GM12864 (cell line): ENCODE data around the gene SIGLEC10.
"Not testable (repeated sequence)": the region's sequence is repeated elsewhere in the genome, so short reads cannot be mapped to it uniquely, and the experiment has no call there.

ENCODE experiments used
- DNase-seq: peaks from one replicate; pipeline ENCODE4 v3.0.0-alpha.2; 2011; ENCODE audit warnings: low read depth
- H3K4me3 ChIP-seq: 2 replicates; pipeline ENCODE4 v1.5.1; 2011; ENCODE audit warnings: mild to moderate bottlenecking, low read depth, low read length, control low read depth
- TF ChIP-seq, protein P1 (sequence below): IDR thresholded peaks from 2 replicates; pipeline ENCODE4 v1.5.1; 2011; ENCODE audit warnings: low read depth, mild to moderate bottlenecking, moderate library complexity, low read length, control low read depth, inconsistent platforms; ENCODE audit errors: missing control alignments

The SIGLEC10 gene

DNA sequence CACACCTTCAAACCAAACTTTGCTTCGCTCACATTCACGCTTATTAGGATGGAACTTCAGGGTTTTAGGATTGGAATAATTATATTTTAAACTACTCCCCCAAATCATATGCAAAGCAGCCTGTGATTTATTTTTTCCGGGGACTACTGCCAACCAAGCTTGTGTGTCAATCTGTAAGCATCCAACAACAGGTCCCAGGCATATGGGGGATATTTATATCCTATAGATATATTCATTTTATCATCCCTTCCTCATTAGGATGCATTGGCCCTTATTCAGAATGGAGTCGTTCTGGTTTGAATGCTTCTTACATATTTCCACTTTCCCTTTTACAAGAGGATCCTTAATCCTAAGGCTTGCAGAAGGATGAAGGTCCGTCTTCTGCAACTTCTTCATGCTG lies 18.2 kb downstream of the SIGLEC10 start:
- TF ChIP-seq, protein P1, sequence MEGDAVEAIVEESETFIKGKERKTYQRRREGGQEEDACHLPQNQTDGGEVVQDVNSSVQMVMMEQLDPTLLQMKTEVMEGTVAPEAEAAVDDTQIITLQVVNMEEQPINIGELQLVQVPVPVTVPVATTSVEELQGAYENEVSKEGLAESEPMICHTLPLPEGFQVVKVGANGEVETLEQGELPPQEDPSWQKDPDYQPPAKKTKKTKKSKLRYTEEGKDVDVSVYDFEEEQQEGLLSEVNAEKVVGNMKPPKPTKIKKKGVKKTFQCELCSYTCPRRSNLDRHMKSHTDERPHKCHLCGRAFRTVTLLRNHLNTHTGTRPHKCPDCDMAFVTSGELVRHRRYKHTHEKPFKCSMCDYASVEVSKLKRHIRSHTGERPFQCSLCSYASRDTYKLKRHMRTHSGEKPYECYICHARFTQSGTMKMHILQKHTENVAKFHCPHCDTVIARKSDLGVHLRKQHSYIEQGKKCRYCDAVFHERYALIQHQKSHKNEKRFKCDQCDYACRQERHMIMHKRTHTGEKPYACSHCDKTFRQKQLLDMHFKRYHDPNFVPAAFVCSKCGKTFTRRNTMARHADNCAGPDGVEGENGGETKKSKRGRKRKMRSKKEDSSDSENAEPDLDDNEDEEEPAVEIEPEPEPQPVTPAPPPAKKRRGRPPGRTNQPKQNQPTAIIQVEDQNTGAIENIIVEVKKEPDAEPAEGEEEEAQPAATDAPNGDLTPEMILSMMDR: no peak
- H3K4me3 ChIP-seq: no peak overlapping the region
- no peak for DNase-seq

DNA sequence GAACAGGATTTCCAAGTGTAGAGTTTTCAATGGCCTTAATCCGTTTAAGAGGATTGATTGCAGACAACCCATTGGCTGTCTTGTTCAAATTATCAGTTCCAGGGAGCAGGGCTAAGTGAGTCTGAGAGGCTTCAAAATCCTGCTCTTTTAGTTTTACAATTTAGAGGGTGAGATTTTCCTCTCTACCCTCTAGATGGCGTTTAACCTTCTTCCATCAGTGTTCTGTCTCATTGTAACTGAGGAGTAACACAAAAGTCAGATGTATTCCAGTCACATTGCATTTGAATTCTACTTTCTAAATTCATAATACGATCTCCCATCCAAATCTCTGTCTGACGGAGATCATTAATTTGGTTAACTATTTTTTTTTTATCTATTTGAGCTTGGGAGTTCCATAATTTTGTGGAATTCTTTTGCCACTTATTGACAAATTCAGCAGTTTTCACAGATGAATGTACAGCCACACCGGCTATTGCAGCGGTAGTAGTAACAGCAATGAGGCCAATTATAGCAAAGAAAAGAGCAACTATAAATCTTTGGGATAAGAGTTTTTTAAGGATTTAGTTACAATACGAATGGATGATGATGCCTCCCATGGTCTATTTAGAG lies 19.2 kb downstream of the SIGLEC10 start:
- no peak overlapping the region for H3K4me3 ChIP-seq
- DNase-seq: no peak
- TF ChIP-seq, protein P1: peak; percentile 55

DNA sequence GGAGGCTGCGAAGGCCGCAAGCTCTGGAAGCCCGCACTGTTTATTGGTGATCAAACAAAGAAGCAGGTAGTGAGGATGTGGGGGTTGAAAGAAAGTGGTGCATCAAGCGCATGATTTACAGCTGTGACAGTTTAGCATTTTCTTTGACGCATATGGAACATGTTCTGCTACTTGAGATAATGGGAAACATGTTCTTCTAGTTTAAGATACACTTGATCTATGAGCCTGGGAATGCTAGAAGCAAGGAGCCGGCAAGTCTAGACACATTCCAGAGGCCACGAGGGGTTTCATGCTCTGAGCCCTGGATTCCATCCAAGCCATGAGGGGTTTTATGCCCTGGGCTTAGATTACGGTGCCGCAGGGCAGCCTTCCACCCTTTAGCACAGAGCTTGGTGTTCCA lies 20.0 kb downstream of the SIGLEC10 start:
- not testable (repeated sequence) for H3K4me3 ChIP-seq, DNase-seq

DNA sequence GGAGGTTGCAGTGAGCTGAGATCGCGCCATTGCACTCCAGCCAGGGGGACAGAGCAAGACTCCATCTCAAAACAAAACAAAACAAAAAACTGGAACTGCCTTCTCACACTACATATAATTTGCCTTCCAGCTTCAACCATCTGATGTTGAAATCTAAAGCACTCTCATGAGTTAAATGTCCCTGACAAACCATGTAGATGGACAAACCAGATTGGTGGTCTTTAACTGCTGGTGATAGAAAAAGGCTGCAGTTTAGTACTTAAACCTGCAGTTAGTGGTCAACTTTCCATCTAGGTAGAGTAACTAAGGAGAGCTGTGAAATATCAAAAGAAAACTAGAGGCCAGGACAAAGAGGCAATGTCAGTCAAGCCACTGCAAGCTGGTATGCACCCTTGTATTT lies 21.3 kb downstream of the SIGLEC10 start:
- TF ChIP-seq, protein P1: no peak
- H3K4me3 ChIP-seq: no peak overlapping the region; the same call in 1 of the 2 replicates
- no peak for DNase-seq

DNA sequence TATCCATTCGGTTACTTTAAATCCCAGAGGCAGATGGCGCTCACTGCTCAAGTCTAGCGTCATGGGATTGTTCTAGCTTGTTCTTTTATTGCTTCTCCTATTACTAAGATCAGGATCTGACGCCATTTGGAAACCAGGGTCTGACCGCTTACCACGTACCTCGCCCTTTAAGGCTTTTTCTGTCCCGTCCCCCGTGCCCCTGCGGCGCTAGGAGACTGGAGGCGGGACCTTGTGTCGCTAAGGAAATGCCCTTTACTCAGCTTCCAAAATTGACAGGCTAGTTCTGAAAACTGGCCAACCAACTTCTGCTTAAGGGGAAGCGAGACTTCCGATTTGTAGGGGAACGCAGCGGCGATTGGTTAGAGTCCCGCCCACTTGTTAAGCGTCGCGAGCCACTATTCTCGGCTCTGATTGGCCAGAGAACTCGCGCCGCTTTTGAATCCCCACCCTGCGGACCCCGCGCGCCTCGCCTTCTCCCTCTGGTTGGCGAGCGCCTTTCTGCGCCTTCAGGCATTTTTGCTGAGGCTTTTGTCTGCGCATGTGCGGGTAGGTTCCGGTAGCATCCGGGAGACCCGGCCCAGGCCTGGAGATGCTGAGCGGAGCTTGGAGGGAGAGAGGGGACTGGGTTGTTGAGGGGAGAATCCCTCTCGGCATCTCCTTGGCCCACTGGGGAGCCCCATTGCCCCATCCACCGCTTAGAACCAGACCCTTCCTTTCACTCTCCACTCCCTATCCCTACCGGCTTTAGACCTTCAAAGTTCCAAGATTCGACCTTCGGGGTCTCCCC lies 23.2 kb downstream of the SIGLEC10 start:
- DNase-seq: peak; percentile 100
- TF ChIP-seq, protein P1: no peak
- peak overlapping the region; percentile 81 for H3K4me3 ChIP-seq

DNA sequence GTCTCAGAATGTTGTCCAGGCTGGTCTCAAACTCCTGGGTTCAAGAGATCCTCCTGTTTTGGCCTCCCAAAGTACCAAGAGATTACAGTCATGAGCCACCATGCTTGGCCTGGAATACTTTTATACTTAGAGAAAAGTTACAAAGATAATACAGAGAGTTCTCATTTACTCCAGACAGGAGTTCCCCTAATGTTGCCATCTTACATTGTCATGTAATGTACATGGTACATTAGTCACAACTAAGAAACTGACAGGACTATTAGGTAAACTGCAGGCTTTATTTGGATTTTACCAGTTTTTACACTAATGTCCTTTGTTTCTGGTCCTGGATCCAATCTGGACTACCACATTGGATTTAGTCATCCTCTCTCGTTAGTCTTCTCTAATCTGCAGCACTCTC lies 24.7 kb downstream of the SIGLEC10 start:
- no peak overlapping the region for H3K4me3 ChIP-seq
- TF ChIP-seq, protein P1: no peak
- no peak for DNase-seq

DNA sequence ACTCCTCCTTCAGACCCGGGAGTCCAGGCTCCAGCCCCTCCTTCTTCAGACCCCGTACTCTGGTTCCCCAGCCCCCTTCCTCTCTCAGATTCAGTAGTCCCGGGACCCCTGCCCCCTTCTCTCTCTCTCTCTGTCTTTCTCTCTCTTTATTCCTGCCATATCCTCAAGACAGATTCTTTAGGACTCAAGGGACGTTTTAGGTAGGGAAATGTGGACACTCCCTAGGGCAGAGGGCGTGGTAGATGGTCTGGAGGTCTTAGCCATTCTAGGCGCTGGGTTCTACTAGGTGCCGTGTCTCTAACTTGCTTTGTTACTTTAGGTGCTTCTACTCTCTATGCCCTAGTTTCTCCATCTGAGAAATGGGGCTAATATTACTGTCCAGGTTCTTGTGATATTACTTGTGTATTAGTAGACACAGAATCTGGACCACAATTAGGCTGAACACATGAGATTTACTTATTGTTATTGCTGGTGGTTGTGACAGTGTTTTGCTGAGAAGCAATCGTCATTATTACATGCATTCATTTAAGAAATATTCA lies 26.3 kb downstream of the SIGLEC10 start:
- TF ChIP-seq, protein P1: no peak
- no peak overlapping the region for H3K4me3 ChIP-seq

More for the DNA sequence above, 26.3 kb downstream of the SIGLEC10 start:
- no peak for DNase-seq
